ENCODE results near the gene GATB. TPM values are rescaled to one million over a fixed set of nuclear protein-coding genes. Genes with fewer than 3 reads are reported as not detected.

Gene GATB
- total RNA-seq, 1 experiment from 2014 or later, result 21.2 TPM

DNA sequence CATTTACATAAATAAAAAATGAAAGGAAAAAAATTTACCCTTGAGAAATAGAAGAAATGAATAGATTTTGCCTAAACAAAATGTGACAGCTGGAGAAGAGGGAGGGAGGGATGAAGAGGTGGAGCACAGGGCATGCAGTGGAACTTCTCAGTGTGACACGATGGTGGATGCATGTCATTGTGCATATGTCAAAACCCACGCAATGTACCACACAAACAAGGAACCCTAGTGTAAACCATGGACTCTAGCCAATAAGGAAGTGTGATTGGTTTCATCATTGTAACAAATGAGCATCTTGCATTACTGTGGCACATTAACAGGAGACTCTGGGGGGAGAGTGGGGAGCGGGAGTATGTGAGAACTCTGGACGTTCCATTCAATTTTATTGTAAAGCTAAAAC is 58.6 kb downstream of the GATB start:
- no peak overlapping the region for H3K18ac ChIP-seq (ENCODE audit: insufficient read length, low read depth, low read length)
- H3K4me1 ChIP-seq (ENCODE audit: insufficient read depth, low read length), result no peaks in the 10 kb centered on the region
- Mint-ChIP-seq H3K27me3 (ENCODE audit: low read depth) (no peaks in the 10 kb centered on the region), H3K4me3 (no peak overlapping the region), H3K4me1 (no peaks in the 10 kb centered on the region), H3K27ac (no peak overlapping the region), H3K36me3 (ENCODE audit: insufficient read depth in 1 of 3, low read depth in 3 of 3) (peaks cover 11 to 31% (median 24%) of the 10 kb centered on the region in 3 experiments; a peak in 6 of 7 replicates), H3K9me3 (no peaks in the 10 kb centered on the region)
- no peak overlapping the region for H4K91ac ChIP-seq (ENCODE audit: insufficient read length, low read depth, low read length)
- no peaks in the 10 kb centered on the region for H3K27me3 ChIP-seq (ENCODE audit: insufficient read depth, low read length)
- no peaks in the 10 kb centered on the region for H4K20me1 ChIP-seq (ENCODE audit: control insufficient read depth, insufficient read depth, insufficient read length)
- no peak overlapping the region for H2BK5ac ChIP-seq (ENCODE audit: insufficient read length, low read length)
- H3K79me2 ChIP-seq (ENCODE audit: insufficient read depth, low read length), result no peaks in the 10 kb centered on the region
- H3K9me3 ChIP-seq (ENCODE audit: control insufficient read depth, low read depth, low read length), result no peaks in the 10 kb centered on the region
- DNase-seq, result no peak
- no peak overlapping the region for H2BK15ac ChIP-seq (ENCODE audit: low read depth, low read length)
- H3K56ac ChIP-seq (ENCODE audit: insufficient read length, low read depth, low read length), result no peak overlapping the region
- no peaks in the 10 kb centered on the region for H3K79me1 ChIP-seq (ENCODE audit: insufficient read depth, low read depth, low read length, poor library complexity, severe bottlenecking)
- no peak overlapping the region for H4K5ac ChIP-seq (ENCODE audit: insufficient read length, low read depth, low read length)
- no peak overlapping the region for H2AFZ ChIP-seq (ENCODE audit: low read length)
- TF ChIP-seq, protein P1, sequence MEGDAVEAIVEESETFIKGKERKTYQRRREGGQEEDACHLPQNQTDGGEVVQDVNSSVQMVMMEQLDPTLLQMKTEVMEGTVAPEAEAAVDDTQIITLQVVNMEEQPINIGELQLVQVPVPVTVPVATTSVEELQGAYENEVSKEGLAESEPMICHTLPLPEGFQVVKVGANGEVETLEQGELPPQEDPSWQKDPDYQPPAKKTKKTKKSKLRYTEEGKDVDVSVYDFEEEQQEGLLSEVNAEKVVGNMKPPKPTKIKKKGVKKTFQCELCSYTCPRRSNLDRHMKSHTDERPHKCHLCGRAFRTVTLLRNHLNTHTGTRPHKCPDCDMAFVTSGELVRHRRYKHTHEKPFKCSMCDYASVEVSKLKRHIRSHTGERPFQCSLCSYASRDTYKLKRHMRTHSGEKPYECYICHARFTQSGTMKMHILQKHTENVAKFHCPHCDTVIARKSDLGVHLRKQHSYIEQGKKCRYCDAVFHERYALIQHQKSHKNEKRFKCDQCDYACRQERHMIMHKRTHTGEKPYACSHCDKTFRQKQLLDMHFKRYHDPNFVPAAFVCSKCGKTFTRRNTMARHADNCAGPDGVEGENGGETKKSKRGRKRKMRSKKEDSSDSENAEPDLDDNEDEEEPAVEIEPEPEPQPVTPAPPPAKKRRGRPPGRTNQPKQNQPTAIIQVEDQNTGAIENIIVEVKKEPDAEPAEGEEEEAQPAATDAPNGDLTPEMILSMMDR (conservative IDR thresholded peaks at IDR 0.05), result no peak
- no peak overlapping the region for H2AK5ac ChIP-seq (ENCODE audit: insufficient read length, low read length)
- no peak overlapping the region for H3T11ph ChIP-seq (ENCODE audit: low read length)
- WGBS (ENCODE audit: extremely low coverage, insufficient read length, low lambda C conversion rate), result no CpG with 5 or more reads among the region's 4 CpGs
- H3K4me2 ChIP-seq (ENCODE audit: insufficient read depth, insufficient read length, low read length), result no peak overlapping the region
- H3K4ac ChIP-seq (ENCODE audit: low read depth, low read length), result no peak overlapping the region
- no peak overlapping the region for H2BK20ac ChIP-seq (ENCODE audit: low read depth, low read length, poor library complexity, severe bottlenecking)
- H3K14ac ChIP-seq (ENCODE audit: insufficient read depth, low read length), result no peak overlapping the region
- H3K23ac ChIP-seq (ENCODE audit: insufficient read length, low read depth, low read length), result no peak overlapping the region
- H2BK12ac ChIP-seq (ENCODE audit: insufficient read length, low read depth, low read length), result no peak overlapping the region
- no peak overlapping the region for H4K8ac ChIP-seq (replicated peaks; ENCODE audit: insufficient read length, low read depth, low read length)
- H3K27ac ChIP-seq (ENCODE audit: insufficient read length, low read depth, low read length), result no peak overlapping the region
- no peak overlapping the region for H2BK120ac ChIP-seq (ENCODE audit: low read depth, low read length, poor library complexity, severe bottlenecking)
- H3K9ac ChIP-seq (ENCODE audit: extremely low read depth, insufficient read length, low read length), result no peak overlapping the region
- no peaks in the 10 kb centered on the region for H3K23me2 ChIP-seq (ENCODE audit: insufficient read length, low read depth, low read length, poor library complexity, severe bottlenecking)

Data from H9 (cell line).